ENCODE measurements around the gene BTBD9. TPM values are rescaled to one million over a fixed set of nuclear protein-coding genes. Genes with fewer than 3 reads are reported as not detected.

BTBD9 gene
- total and polyA plus RNA-seq, 2 experiments from 2014 or later: 13.0 to 17.0 TPM

- DNase-seq (ENCODE audit: low spot score): no peak
- Histone ChIP-seq H3K36me3 (replicated peaks; ENCODE audit: insufficient read depth, low read depth) (no peaks in the 10 kb centered on the region), H3K9me2 (replicated peaks; ENCODE audit: insufficient read depth) (no peaks in the 10 kb centered on the region), H3K79me2 (no peaks in the 10 kb centered on the region), H2AFZ (no peak overlapping the region), H3K4me3 (no peak overlapping the region), H3K27ac (no peak overlapping the region), H4K20me1 (ENCODE audit: insufficient read depth, poor library complexity, severe bottlenecking) (no peaks in the 10 kb centered on the region), H3K9me3 (ENCODE audit: low read depth) (no peaks in the 10 kb centered on the region), H3K27me3 (peaks cover 4% of the 10 kb centered on the region), H3K4me2 (no peak overlapping the region), H3K4me1 (ENCODE audit: insufficient read depth) (no peaks in the 10 kb centered on the region)
- no peak for TF ChIP-seq EZH2phosphoT487 (IDR thresholded peaks at IDR 0.05; ENCODE audit: low read depth, severe bottlenecking, unreplicated experiment)
- TF ChIP-seq EZH2 (IDR thresholded peaks at IDR 0.05; ENCODE audit: borderline replicate concordance): no peak
- no peak for TF ChIP-seq CTCF (IDR thresholded peaks at IDR 0.05; ENCODE audit: poor library complexity)
- 90% methylated on average over 1 of the region's 1 CpG for WGBS (ENCODE audit: low lambda C conversion rate, missing lambda C conversion rate)
These were observed 162.8 kb downstream of the BTBD9 start for GRCh38 chr6:38476888-38477287.

GRCh38 chr6:38476141-38476540 is 163.6 kb downstream of the BTBD9 start:
- 92% methylated on average over 1 of the region's 1 CpG for WGBS (ENCODE audit: low lambda C conversion rate, missing lambda C conversion rate)
- Histone ChIP-seq H3K9me2 (replicated peaks; ENCODE audit: insufficient read depth) (no peaks in the 10 kb centered on the region), H4K20me1 (ENCODE audit: insufficient read depth, poor library complexity, severe bottlenecking) (no peaks in the 10 kb centered on the region), H3K4me1 (ENCODE audit: insufficient read depth) (no peaks in the 10 kb centered on the region), H3K27me3 (peaks cover 4% of the 10 kb centered on the region), H3K79me2 (no peaks in the 10 kb centered on the region), H3K9me3 (ENCODE audit: low read depth) (no peaks in the 10 kb centered on the region), H3K4me2 (no peak overlapping the region), H2AFZ (no peak overlapping the region), H3K27ac (no peak overlapping the region), H3K36me3 (replicated peaks; ENCODE audit: insufficient read depth, low read depth) (no peaks in the 10 kb centered on the region), H3K4me3 (no peak overlapping the region)
- TF ChIP-seq EZH2phosphoT487 (IDR thresholded peaks at IDR 0.05; ENCODE audit: low read depth, severe bottlenecking, unreplicated experiment): no peak
- TF ChIP-seq CTCF (IDR thresholded peaks at IDR 0.05; ENCODE audit: poor library complexity): no peak
- no peak for TF ChIP-seq EZH2 (IDR thresholded peaks at IDR 0.05; ENCODE audit: borderline replicate concordance)
- DNase-seq (ENCODE audit: low spot score): no peak

GRCh38 chr6:38470548-38470947 is 169.2 kb downstream of the BTBD9 start:
- WGBS (ENCODE audit: low lambda C conversion rate, missing lambda C conversion rate): 95% methylated on average over 3 of the region's 3 CpGs
- H3K9me3 ChIP-seq (ENCODE audit: low read depth): no peaks in the 10 kb centered on the region
- H3K9me2 ChIP-seq (replicated peaks; ENCODE audit: insufficient read depth): no peaks in the 10 kb centered on the region
- no peak for TF ChIP-seq EZH2phosphoT487 (IDR thresholded peaks at IDR 0.05; ENCODE audit: low read depth, severe bottlenecking, unreplicated experiment)
- no peak for TF ChIP-seq EZH2 (IDR thresholded peaks at IDR 0.05; ENCODE audit: borderline replicate concordance)
- no peak for TF ChIP-seq CTCF (IDR thresholded peaks at IDR 0.05; ENCODE audit: poor library complexity)
- no peak overlapping the region for H3K4me2 ChIP-seq
- DNase-seq (ENCODE audit: low spot score): no peak
- no peaks in the 10 kb centered on the region for H3K27me3 ChIP-seq
- no peak overlapping the region for H3K4me3 ChIP-seq
- H4K20me1 ChIP-seq (ENCODE audit: insufficient read depth, poor library complexity, severe bottlenecking): no peaks in the 10 kb centered on the region
- no peaks in the 10 kb centered on the region for H3K79me2 ChIP-seq
- no peak overlapping the region for H2AFZ ChIP-seq
- no peak overlapping the region for H3K27ac ChIP-seq
- H3K4me1 ChIP-seq (ENCODE audit: insufficient read depth): no peaks in the 10 kb centered on the region
- no peaks in the 10 kb centered on the region for H3K36me3 ChIP-seq (replicated peaks; ENCODE audit: insufficient read depth, low read depth)

GRCh38 chr6:38467566-38467965 is 172.2 kb downstream of the BTBD9 start:
- no peak for DNase-seq (ENCODE audit: low spot score)
- Histone ChIP-seq H3K4me3 (no peak overlapping the region), H3K36me3 (replicated peaks; ENCODE audit: insufficient read depth, low read depth) (no peaks in the 10 kb centered on the region), H3K9me2 (replicated peaks; ENCODE audit: insufficient read depth) (no peaks in the 10 kb centered on the region), H3K4me1 (ENCODE audit: insufficient read depth) (no peaks in the 10 kb centered on the region), H3K27me3 (no peaks in the 10 kb centered on the region), H3K27ac (no peak overlapping the region), H3K4me2 (no peak overlapping the region), H2AFZ (no peak overlapping the region), H3K79me2 (no peaks in the 10 kb centered on the region), H3K9me3 (ENCODE audit: low read depth) (no peaks in the 10 kb centered on the region), H4K20me1 (ENCODE audit: insufficient read depth, poor library complexity, severe bottlenecking) (no peaks in the 10 kb centered on the region)
- TF ChIP-seq EZH2phosphoT487 (IDR thresholded peaks at IDR 0.05; ENCODE audit: low read depth, severe bottlenecking, unreplicated experiment) (no peak), EZH2 (IDR thresholded peaks at IDR 0.05; ENCODE audit: borderline replicate concordance) (no peak)
- 89% methylated on average over 3 of the region's 3 CpGs for WGBS (ENCODE audit: low lambda C conversion rate, missing lambda C conversion rate)

Data from hepatocyte (in vitro differentiated cells).